T-helper 22 cell (primary cell): ENCODE measurements around the gene RERG.

Experiments used
- DNase-seq: peaks from one replicate; pipeline ENCODE4 v3.0.0-alpha.2; 2020; ENCODE audit warnings: low read depth

Gene RERG

DNA sequence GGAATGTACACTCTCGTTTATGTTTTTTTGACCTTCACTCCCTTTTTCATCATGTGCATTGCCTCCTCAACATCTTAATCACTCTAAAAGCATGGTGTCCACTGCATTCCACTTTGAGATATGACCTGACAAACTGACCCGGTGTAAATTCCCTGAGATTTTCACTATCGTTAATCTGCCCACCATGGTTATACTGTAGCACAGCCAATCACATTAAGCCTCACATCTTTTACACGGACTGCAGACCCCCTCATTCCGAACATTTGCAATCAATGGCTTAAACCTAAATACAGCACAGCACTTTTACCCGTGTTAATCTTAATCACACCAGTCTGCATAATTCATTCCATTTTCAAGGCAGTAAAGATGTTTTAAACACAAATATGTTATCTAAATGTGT is 2.4 kb downstream of the RERG start:
- no peak for DNase-seq

DNA sequence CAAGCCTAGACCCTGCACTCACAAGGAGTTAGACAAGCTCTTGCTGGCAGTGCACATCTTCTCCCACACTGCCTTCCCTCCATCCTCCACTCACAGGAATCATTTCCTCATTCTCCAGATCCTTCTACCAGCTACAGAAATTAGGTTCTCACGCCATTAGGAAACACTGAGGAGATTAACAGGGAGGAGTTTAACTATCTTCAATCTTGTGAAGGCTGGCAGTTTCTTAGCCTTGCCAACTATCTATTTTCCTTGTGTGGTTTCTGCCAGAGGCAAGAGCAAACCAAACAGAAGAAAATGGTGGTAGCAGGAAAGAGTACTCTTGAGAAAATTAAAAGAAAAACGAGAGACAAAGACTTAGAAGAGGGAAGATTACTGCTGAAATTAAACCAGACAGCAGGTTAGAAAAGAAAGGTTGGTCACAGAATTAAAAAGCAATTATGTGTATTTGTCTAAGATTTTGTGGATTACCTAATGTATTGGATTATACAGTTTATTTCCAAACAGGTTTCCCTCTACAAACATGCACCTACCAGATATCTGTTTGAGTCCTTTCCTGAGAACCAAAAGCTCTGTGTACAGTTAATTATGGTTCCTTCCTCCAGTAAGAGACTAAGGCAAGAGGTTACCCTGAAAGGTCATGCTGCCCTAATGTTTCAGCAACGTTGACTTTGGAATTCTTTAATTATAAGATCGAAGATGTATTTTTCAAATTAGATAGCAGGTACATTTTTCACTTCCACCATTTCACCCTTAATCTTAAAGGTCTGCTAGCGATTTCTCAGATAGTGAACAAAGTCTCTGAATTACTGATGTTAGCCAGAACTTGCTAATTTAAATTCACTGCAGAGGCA is 5.0 kb downstream of the RERG start:
- DNase-seq = no peak

DNA sequence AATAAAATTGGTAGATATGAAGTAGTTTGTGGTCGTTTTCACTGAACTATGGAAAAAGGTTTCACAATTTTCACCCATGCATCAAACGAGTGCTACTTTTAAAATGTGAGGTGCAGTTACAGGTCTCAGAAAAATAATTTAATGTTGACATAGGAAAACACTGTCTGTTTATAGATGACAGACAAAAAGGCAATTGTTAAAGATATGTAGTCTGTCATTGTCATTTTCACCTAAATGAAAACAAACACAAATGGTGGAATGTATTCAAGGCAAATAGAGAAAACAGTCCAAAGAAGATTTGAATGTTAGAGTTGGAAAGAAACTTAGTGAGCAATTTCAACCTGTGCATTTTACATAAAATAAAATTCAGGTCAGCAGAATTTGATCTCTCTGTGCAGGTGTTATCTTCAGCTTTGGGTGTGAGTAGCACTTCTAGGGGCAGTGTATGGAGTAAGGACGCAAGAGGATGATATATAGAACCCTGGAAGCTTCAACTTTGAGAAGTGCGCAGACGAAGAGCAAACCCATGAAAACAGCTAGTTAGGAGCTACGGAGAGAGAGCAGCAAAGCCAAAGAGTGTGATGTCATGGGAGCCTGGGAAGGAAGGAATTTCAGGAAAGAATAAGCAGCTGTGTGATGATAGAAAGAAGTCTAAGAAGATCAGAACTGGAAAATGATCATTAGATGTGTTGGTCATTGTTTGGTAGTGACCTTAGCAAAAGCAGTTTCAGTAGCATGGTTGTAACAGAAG is 6.2 kb downstream of the RERG start:
- DNase-seq = no peak

DNA sequence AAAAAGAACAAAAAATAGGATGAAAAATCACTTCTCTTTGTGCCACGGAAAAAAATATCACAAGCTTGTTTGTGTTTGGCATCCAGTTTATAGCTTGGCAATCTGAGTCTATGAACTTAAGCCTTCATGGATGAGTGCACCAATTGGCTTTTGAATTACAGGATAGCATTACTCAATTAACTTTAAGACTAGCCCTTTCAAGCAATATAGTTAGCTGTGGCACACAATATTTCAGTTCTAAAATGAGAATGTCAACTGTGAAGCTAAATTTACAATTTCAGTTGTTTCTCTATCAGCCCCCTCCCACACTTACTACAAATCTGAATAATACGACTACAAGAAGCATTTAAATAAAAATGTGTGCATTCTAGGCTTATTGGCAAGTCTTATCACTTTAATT is 8.3 kb downstream of the RERG start:
- DNase-seq = no peak

DNA sequence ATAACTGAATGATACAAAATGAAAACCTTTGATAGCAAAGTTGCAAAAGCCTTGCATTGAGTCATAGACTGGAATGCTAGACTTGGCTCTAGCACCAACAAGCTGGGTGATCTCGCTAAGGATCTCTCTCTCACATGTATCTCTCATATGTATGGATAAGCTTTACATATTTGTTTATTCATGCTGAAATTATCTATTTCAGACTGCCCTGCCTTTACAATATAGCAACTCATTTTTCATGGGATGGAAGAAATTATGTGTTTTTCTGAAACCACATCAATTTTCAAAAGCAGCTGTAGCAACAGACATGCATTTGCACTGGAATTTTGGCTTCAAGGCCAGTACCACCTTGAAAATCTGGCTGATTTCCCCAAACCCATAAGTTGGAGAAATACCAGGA is 11.4 kb downstream of the RERG start:
- DNase-seq = no peak

DNA sequence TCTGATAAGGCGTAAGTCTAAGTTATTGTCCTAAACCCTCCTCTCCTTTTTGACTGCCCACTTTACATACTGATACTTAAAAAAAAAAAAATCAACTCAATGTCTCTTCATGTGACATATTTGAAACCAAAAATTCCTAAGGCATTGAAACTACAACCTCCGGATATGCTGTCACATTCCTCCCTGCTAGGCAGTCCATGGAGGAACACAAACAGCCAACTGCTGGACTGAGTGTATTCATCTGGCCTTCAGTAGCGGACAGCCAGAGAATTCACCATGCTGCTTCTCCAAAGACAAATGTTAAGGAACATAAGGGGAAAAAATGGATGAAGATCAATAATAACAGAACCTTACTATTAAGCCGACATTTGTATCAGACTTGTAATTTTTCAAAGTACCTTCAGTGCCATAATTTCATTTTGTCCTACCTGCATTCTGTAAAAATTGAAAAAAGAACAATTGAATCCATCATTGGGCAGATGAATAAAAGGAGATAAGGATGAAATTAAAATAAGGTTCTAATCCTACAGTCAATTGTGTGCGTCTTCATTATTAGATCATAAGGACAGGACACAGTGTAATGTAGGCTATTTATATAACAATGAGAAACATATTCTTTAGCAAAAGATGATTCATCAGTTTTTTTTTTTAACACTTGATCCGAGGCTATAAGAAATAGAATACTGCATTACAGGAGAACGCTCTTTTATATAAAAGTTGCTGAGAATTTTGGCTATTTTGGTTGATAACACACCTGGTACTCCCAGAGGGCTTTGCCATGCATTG is 12.2 kb downstream of the RERG start:
- DNase-seq = no peak

DNA sequence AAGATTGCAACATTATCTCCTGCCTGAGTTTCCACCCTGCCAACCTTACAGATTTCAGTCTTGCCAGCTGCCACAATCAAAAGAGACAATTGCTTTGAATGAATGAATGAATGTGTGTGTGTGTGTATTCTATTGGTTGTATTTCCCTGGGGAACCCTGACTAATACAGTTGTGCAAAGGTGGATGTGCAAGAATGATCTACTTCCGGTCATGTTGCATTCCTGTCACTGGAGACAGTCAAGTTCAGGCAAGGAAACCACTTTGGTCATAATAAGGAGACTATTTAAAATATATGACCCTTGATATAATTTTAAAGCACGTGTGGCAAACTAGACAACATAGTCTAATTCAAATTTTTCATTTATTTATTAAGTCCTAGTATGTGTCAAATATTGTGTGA is 13.1 kb downstream of the RERG start:
- no peak for DNase-seq

DNA sequence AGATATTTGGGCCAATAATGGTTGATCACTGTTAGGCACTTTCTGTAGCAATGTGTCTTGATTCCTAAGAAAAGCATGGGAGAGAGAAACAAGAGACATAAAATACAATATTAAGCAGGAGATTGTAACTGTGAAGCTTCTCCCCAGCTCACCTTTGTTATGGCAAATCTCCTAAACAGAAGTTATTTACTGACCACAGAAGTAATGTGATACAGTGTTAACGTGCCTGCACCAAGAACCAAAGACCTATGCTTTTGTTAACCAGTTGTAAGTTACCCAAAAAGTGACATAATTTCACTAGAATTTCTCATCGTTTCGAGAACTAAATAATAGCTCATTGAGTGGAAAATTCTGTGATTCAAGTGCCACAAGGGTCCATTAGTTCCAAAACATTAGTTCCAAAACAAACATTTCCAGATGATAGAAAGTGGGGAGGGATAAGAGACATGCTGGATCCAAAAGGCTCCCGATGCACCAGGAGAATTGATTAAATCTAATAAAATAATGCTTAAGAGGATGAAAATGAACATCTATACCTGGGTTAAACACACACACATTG is 14.3 kb downstream of the RERG start:
- no peak for DNase-seq

DNA sequence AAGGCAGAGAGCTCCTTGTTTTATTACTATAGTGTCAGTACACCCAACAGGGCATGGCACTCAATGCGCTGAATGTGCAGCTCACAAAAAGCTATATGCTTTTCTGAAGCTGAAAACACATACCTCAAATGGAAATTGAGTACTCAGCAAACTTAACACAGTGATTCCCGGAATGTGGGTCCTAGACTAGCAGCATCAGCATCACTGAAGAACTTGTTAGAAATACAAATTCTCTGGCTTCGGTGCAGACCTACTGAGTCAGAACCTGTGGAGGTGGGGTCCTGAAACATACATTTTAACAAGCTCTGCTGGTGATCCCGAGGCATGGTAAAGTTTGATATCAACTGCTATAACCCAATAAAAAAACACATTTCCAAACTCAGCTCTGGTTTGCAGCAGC is 14.9 kb downstream of the RERG start:
- DNase-seq = no peak

DNA sequence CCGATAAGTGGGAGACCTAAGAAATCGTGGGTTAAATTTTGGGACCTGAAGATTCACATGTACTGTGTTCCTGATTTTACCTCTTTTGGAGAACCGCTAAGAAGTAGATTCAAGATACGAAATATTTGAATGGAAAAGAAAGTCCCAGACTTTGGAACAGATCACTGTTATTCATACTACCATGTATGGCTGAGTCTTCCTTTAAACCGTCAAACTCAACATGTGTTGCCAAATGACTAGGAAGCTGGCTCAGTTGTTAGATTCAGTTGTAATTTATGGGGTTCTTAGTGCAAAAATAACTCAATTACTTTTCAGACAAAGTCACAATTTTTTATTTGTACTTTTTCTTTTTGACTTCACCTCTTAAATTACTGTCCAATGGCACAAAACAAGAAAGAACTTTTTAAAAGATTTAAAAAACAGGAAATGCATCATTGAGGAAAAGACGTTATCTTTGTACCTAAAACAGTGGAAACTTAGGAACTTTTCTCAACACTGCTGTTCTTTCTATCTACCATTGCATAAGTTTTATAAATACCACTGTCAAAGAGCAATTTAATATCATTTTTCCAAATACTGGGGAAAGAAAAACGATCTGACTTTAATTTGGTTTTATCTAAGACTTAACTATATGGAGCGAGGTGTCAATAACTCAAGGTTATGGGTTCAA is 15.7 kb downstream of the RERG start:
- no peak for DNase-seq

DNA sequence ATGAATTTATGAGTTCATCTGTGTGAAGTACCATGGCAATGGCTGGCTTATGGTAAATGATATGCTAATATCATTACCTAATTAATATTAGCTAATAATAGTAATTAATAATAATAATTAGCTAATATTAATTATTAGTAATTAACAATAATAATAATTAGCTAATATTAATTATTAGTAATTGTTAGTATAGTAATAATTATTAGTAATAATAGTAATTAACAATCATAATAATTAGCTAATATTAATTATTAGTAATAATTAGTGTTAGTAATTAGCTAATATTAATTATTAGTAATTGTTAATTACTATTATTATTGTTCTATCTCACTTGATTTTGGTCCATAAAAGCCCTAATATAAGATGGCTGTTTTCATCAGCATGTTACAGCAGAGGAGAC is 19.8 kb downstream of the RERG start:
- DNase-seq = no peak

DNA sequence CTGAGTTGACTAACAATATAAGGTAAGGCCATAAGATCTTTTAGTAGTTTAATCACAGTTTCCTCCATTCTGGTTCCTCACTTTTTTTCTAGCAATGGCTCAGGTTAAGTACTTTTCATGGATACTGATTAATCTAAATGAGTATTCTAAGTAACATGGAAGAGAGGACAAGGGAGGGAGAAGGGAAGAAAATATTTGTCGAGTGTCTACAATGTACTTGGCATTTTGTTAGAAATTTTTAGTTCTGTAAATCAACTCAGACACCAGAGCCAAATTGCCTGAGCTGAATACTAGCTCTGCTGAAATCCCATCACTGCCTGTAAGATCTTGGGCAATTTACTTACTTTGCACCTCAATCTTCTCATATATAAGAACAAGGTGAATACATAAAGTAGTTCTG is 20.2 kb downstream of the RERG start:
- DNase-seq = no peak

DNA sequence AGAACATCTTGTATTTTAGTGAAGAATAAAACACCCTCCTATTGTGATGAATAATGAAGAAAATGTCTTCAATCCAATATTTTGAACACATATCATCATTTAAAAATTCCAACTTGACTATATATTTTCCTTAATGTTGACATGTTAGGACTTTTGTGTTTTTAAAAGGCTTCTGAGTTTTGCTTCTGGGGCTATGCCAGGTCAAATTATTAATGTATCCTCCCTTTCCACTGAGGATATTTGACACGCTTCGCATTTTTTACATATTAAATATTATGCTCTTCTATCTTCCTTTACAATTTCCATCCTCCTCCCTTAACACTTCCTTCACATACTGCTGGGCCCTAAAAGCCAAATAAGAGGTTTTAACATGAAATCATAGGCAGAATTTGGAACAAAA is 20.6 kb downstream of the RERG start:
- DNase-seq = no peak

DNA sequence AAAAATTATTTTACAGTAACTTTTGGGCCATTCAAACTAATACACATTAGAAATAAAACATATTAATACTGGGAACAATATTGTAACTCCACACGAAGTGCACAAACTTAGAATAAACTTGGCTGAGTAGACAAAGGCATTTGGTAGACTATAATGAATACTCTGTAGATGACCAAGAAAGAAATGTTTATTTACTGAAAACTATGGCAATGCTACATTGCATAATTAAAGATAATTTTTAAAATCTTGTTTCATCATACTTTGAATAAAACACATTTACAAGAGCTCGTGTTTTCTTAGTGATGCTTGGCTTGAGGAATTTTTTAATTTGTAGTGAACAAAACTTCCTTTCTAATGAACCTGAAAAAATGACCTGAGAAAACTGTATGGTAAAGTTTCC is 21.3 kb downstream of the RERG start:
- no peak for DNase-seq

DNA sequence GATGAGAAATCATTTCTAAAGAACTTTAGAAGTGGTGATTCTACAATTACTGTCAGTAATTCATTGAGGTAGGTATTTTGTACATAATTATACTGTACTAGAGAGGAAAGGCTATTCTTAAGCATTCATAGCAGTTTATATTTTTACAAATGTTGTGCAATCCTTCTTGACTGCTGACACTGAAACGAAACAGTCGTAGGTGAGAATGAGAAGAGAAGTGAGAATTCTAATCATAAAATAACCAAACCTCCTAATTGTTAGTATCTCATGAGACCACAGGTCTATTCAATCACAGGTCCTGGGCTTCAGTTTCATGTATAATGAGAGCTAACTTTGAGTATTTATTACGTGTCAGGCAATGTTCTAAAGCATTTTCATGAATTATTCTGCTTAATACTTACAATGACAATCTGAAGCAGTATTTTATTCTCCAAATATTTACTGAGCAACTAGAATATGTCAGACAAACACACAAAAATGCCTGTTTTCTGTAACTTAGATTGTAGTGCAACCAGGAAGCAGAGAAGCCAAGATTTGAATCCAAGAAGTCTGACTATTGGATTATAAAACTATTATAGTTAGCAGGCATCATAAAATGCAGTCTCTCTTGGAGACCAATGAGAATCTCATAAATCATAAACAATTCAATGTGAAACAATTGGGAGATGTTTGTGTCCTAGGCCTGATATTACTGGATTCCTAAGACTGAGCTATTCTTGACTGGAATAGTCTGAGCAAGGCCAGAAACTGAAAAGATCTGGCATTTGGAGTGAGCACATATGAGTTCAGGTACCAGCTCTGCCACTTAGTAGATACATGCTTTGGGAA is 24.3 kb downstream of the RERG start:
- no peak for DNase-seq

DNA sequence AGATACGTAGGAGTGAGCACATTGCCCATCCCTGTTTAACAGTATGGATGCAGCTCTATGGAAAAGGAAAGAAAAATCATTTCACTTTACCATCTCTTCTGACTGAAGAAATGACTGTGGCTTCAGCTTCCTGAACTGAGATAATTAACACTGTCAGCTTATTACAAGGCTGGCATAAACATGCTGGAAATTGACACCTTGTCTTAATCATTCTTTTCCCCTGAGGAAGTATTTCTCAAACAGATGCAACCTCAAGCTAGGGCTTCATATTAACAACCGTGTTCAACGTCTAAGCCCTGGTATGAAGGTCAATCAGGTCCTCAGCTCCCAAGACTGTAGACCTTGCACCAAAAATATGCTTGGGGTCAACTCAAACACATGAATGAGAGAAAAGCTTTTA is 25.0 kb downstream of the RERG start:
- no peak for DNase-seq

DNA sequence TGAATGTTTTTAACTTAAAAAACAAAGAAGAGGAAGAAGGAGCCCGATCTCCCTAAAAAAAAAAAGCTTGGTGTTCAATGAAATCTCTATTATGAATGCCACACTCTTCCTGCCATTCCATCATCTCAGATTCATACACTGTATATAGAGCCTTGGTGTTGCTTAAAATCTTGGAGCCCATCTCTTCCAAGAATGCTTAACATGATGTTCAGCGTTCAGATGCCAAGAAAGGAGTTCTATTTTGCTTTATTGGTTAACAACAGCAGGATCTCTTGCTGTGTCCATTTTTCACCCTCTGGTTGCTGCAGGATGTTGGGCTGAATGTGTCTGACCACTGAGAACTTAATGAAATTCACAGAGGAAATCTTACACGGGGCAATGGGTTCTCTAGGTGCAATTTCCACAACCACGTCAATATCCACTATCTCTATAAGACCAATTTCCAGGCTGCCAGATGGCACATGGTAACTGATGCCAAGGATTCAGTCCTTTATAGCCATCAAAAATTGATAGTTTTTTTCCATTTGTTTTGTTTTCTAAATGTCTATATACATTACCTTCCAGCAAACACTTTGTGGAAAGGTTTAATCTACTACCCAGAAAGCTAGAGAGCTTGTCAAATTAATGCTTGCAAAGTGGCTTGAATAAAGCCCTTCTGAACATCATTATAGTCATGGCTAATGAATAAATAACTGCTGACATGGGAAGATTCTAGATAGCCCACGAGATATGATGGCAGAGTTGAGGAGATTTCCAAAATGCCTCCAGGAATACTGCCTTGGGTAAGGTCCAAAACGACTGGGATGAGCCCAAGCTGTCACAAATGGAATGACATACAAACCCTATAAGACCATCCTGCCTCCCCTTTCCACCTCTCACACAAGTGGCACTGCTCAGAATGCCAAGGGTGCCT is 26.5 kb downstream of the RERG start:
- no peak for DNase-seq

DNA sequence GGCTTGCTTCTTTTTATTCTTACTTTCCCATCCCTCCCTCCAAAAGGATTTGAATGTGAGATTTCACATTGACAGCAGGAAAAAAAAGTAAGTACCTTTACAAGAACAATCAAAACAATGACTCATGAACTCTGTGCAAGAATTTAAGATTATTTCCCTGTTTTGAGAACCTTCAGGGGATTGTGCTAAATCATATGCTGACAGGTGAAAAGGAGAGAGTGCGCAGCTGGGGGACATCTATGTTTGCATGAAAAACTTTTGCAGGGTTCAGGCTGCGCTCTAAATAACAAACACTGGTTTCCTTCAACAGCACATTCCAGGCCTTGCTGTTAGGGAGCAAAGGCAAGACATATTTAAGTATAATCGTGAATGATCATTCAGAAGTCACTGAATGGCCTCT is 27.3 kb downstream of the RERG start:
- no peak for DNase-seq

DNA sequence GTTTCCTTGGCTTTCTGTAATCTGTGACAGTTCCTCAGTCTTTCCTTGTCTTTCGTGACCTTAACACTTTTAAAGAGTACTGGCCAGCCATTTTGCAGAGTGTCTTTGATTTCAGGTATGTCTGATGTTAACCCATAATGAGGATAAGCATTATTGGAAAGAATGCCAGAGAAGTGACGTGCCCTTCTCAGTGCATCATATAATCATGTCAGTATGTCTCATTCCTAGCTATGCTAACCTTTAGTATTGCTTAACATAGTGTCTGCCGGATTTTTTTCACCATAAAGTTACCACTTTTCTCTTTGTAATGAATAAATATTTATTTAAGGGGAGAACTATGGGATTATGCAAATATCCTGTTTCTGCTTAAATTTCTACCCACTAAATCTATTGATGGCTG is 28.5 kb downstream of the RERG start:
- no peak for DNase-seq

DNA sequence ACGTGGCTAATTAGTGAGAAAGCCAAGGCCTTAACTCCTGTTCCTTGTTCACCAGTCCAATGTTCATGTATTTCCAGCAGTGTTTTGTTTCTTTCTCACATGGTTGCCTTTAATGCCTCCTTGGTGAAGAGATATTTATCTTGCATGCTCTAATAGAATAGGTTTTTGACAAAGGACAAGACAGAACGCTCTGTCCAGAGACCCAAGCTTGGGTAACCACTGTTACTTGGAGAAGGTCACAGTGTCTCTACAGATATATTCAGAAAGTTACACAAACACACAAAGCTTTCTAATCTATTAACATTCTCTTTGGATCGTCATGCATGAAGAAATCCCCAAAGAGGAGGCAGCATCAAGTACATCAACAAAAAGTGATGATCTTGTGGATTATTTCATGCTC is 33.1 kb downstream of the RERG start:
- DNase-seq = no peak
